ENCODE results near the gene HIVEP2. TPM values are rescaled to one million over a fixed set of nuclear protein-coding genes. Genes with fewer than 3 reads are reported as not detected.

The HIVEP2 gene
- total RNA-seq, 2 donors from 2014 or later: 1.7 to 2.4 TPM

- WGBS, 2 experiments (ENCODE audit: insufficient coverage in 1 of 2, insufficient read length in 1 of 2): 72 to 81% methylated on average over 3 to 4 of the region's 4 CpGs
- H3K4me1 ChIP-seq (ENCODE audit: control insufficient read depth, insufficient read depth, low read length): peaks cover 24% of the 10 kb centered on the region
- no peaks in the 10 kb centered on the region for H3K36me3 Mint-ChIP-seq (ENCODE audit: low read depth)
- H3K36me3 ChIP-seq (ENCODE audit: control insufficient read depth, insufficient read depth, low read length): no peaks in the 10 kb centered on the region
- H3K9ac ChIP-seq (ENCODE audit: extremely low read depth, low read length, poor library complexity, severe bottlenecking): no peak overlapping the region
- TF ChIP-seq CTCF (conservative IDR thresholded peaks at IDR 0.05): no peak
- H3K27ac ChIP-seq (ENCODE audit: low read depth, low read length): no peak overlapping the region
- no peak overlapping the region for H3K4me3 Mint-ChIP-seq
- H3K4me1 Mint-ChIP-seq: peaks cover 24% of the 10 kb centered on the region
- H3K27ac Mint-ChIP-seq: no peak overlapping the region
- no peak for DNase-seq
- H3K27me3 ChIP-seq (ENCODE audit: control insufficient read depth, insufficient read depth, low read length, poor library complexity, severe bottlenecking): no peaks in the 10 kb centered on the region
- no peaks in the 10 kb centered on the region for H3K9me3 Mint-ChIP-seq
- no peak overlapping the region for H3K4me3 ChIP-seq (ENCODE audit: low read length)
- H3K9me3 ChIP-seq (ENCODE audit: control insufficient read depth, low read length): no peaks in the 10 kb centered on the region
- H3K27me3 Mint-ChIP-seq (ENCODE audit: insufficient read depth): peaks cover 8% of the 10 kb centered on the region
Observed at GRCh38 chr6:142871910-142872331, 73.1 kb downstream of the HIVEP2 start.

DNA sequence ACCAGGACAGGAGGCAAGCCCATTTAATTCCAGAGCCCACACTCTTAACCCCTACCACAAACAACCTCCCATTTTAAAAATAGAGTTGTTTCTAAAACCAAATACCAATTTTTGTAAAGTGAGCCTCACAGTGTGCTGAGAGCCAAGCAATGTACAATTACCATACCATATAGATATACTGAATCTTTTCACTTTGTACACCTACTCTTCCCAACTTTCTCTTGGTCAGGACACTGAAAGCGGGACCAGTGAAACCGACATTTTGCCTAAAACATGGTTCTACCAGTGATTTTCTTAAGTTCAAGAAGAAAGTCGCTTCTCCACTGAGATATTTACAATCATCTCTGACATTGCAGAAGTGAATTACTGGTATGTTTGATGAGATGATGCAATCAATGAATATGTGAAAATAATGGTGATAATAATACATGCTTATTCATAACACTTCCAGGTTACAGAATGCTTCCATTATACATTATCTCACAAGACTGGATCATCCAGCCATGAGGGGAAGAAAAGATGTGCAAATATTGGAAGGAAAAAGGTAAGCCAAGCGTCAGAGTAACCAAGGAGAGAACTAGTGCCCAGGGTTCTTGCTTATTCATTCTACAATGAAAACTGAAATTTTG is 74.1 kb downstream of the HIVEP2 start:
- Histone ChIP-seq H3K36me3 (ENCODE audit: control insufficient read depth, insufficient read depth, low read length) (no peaks in the 10 kb centered on the region), H3K4me3 (ENCODE audit: low read length) (no peak overlapping the region), H3K9me3 (ENCODE audit: control insufficient read depth, low read length) (no peaks in the 10 kb centered on the region), H3K4me1 (ENCODE audit: control insufficient read depth, insufficient read depth, low read length) (peaks cover 21% of the 10 kb centered on the region), H3K27ac (ENCODE audit: low read depth, low read length) (no peak overlapping the region), H3K9ac (ENCODE audit: extremely low read depth, low read length, poor library complexity, severe bottlenecking) (no peak overlapping the region), H3K27me3 (ENCODE audit: control insufficient read depth, insufficient read depth, low read length, poor library complexity, severe bottlenecking) (no peaks in the 10 kb centered on the region)
- peaks cover 8% of the 10 kb centered on the region for H3K27me3 Mint-ChIP-seq (ENCODE audit: insufficient read depth)
- no peak overlapping the region for H3K4me3 Mint-ChIP-seq
- H3K4me1 Mint-ChIP-seq: peaks cover 18% of the 10 kb centered on the region
- no peak for TF ChIP-seq CTCF (conservative IDR thresholded peaks at IDR 0.05)
- H3K36me3 Mint-ChIP-seq (ENCODE audit: low read depth): no peaks in the 10 kb centered on the region
- no peak for DNase-seq
- no peaks in the 10 kb centered on the region for H3K9me3 Mint-ChIP-seq
- WGBS, 2 experiments (ENCODE audit: insufficient coverage in 1 of 2, insufficient read length in 1 of 2): 82% methylated on average over 4 of the region's 4 CpGs
- no peak overlapping the region for H3K27ac Mint-ChIP-seq

DNA sequence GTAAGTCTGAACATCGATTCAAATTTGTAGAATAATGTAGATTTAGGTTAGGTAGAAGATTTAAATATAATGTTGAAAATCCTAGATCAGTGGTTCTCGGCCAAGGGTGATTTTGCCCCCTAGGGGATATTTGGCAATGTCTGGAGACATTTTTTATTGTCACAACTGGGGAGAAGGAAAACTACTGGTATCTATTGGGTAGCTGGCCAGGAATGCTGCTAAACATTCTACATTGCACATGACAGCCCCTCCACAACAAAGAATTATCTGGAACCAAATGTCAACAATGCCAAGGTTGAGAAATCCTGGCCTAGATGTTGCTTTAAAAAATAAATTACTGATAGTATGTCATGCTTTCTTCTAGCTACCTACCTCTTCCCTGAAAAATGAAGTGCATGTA is 76.1 kb downstream of the HIVEP2 start:
- Histone ChIP-seq H3K4me3 (ENCODE audit: low read length) (no peak overlapping the region), H3K36me3 (ENCODE audit: control insufficient read depth, insufficient read depth, low read length) (no peaks in the 10 kb centered on the region), H3K27ac (ENCODE audit: low read depth, low read length) (no peak overlapping the region), H3K27me3 (ENCODE audit: control insufficient read depth, insufficient read depth, low read length, poor library complexity, severe bottlenecking) (no peaks in the 10 kb centered on the region), H3K4me1 (ENCODE audit: control insufficient read depth, insufficient read depth, low read length) (peaks cover 4% of the 10 kb centered on the region), H3K9ac (ENCODE audit: extremely low read depth, low read length, poor library complexity, severe bottlenecking) (no peak overlapping the region), H3K9me3 (ENCODE audit: control insufficient read depth, low read length) (no peaks in the 10 kb centered on the region)
- H3K4me1 Mint-ChIP-seq: peaks cover 7% of the 10 kb centered on the region
- no peaks in the 10 kb centered on the region for H3K36me3 Mint-ChIP-seq (ENCODE audit: low read depth)
- no peak overlapping the region for H3K4me3 Mint-ChIP-seq
- 80 to 100% methylated on average over 1 to 2 of the region's 2 CpGs for WGBS, 2 experiments (ENCODE audit: insufficient coverage in 1 of 2, insufficient read length in 1 of 2)
- no peak overlapping the region for H3K27ac Mint-ChIP-seq
- peaks cover 8% of the 10 kb centered on the region for H3K27me3 Mint-ChIP-seq (ENCODE audit: insufficient read depth)
- H3K9me3 Mint-ChIP-seq: no peaks in the 10 kb centered on the region
- TF ChIP-seq CTCF (conservative IDR thresholded peaks at IDR 0.05): peak; percentile 51
- DNase-seq: no peak

All from endodermal cell (in vitro differentiated cells).